Measurements from ENCODE around the gene FARSB.

Gene FARSB

DNA sequence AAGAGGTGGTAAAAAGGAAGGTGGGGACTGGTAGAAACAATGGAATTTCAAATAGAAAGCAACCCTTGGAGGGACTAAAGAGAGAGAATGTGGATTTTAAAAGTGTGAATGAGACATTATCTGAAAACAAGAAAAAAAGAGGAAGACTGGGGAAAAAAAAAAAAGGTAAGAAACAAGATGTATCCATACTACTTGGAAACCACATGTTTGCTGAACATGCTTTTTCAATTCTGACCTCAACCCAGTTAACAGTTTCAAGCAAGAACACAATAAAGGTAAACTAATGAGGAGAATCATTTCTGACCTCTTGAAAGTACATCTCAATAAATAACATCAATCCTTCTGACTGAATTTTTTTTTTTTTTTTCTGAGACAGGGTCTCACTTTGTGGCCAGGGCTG lies 2.6 kb downstream of the FARSB start:
- no peak for DNase-seq (ENCODE audit: low read depth, low spot score)
- ChIA-PET CTCF (interaction anchor here (1.4 to 1.9 kb wide), 3 partner anchors 11 to 17 kb away, joined by 3 to 5 read pairs (median 5); no protein-coding TSS in a partner anchor), POLR2A (no interaction called here)
- TF ChIP-seq, protein P1, sequence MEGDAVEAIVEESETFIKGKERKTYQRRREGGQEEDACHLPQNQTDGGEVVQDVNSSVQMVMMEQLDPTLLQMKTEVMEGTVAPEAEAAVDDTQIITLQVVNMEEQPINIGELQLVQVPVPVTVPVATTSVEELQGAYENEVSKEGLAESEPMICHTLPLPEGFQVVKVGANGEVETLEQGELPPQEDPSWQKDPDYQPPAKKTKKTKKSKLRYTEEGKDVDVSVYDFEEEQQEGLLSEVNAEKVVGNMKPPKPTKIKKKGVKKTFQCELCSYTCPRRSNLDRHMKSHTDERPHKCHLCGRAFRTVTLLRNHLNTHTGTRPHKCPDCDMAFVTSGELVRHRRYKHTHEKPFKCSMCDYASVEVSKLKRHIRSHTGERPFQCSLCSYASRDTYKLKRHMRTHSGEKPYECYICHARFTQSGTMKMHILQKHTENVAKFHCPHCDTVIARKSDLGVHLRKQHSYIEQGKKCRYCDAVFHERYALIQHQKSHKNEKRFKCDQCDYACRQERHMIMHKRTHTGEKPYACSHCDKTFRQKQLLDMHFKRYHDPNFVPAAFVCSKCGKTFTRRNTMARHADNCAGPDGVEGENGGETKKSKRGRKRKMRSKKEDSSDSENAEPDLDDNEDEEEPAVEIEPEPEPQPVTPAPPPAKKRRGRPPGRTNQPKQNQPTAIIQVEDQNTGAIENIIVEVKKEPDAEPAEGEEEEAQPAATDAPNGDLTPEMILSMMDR (IDR thresholded peaks at IDR 0.05; ENCODE audit: insufficient read depth, low read length, missing control alignments) = no peak
- no peak overlapping the region for H3K4me3 ChIP-seq (ENCODE audit: low read depth, low read length)

DNA sequence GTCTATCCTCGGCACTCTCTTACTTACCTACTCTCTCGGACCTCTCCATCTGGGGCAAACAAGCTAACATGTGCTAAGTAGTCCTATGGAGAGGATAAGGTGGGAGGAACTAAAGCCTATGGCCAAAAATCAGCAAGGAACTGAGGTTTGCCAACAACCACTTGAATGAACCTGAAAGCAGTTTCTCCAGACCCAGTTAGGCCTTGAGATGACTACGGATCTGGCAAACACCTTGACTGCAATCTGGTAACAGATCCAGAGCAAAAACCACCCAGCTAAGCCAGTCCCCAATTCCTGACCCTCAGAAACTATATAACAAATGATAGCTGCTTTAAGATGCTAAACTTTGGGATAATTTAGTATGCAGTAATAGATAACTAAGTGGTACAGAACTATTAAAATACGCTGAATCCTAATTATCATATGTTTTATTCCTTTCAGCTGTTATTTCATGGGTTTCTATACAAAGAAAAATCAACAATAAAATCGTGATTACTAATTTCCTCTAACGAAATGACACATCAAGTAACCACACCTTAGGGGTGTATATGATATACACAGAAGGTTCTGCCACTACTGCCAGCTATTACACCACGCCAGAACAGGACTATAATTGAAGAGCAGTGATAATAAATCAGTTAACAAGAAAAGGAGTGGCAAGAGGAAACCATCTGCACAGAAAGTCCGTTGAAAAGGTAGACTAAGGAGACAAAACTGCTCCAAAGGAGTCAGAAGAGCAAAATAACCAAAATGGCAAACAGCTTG lies 3.2 kb downstream of the FARSB start:
- ChIA-PET CTCF (interaction anchor here (0.9 to 1.9 kb wide), 8 partner anchors 10 to 614 kb away, joined by 3 to 8 read pairs (median 4); no protein-coding TSS in a partner anchor), POLR2A (no interaction called here)
- no peak for DNase-seq (ENCODE audit: low read depth, low spot score)
- H3K4me3 ChIP-seq (ENCODE audit: low read depth, low read length) = no peak overlapping the region
- TF ChIP-seq, protein P1 (IDR thresholded peaks at IDR 0.05; ENCODE audit: insufficient read depth, low read length, missing control alignments) = no peak

DNA sequence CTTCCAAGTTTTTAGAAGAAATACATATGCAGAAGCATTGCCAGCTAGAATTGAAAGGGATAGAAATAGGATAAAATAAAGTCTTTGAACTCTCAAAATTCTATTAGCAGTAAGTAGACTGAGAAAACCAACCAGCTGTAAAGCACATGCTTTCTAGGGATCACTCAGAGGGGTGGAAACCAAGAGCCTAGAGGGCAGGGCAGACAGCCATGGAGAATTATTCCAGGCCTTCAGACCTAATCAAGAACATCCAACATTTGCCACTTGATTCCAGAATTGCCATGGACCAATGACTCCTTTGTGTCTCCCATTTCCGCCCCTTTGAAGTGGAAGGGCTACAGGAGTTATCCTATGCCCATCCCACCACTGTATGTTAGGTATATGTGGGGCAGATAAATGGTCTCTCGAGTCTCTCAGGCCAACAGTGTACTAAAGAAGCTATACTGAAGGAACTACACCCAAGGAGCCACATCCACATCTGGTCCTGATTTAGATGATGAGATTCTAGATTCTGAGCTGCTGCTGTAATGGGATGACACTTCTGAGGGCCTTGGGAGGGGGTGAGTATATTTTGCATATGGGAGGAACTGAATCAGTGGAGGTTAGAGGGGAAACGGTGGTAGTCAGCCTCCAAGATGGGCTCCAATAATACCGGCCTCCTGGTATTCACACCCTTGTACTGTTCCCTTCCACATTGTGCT lies 4.0 kb downstream of the FARSB start:
- CTCF ChIA-PET = interaction anchor here (0.9 to 1.9 kb wide), 7 partner anchors 10 to 614 kb away, joined by 3 to 8 read pairs (median 4); no protein-coding TSS in a partner anchor
- TF ChIP-seq, protein P1 (IDR thresholded peaks at IDR 0.05; ENCODE audit: insufficient read depth, low read length, missing control alignments) = no peak
- POLR2A ChIA-PET = no interaction called here
- H3K4me3 ChIP-seq (ENCODE audit: low read depth, low read length) = no peak overlapping the region
- DNase-seq (ENCODE audit: low read depth, low spot score) = no peak

DNA sequence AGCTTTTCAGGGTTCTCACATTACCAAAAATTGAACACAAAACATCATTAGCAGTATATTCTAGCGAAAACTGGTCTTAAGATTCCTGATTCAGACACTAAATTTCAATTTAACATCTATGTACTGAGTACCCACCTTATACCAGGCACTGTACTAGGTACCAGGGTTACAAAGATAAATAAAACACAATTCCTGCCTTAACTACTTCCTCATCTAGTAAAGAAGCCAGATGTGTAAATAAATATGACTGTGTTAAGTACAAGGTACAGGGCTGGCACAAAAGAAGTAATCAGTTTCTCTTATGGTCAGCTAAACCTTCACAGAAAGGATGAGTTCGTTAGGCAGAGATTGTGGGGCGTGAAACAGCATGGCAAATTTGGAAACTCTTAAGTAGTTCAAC lies 6.1 kb downstream of the FARSB start:
- TF ChIP-seq, protein P1 (IDR thresholded peaks at IDR 0.05; ENCODE audit: insufficient read depth, low read length, missing control alignments) = no peak
- ChIA-PET POLR2A (no interaction called here), CTCF (no interaction called here)
- no peak for DNase-seq (ENCODE audit: low read depth, low spot score)
- no peak overlapping the region for H3K4me3 ChIP-seq (ENCODE audit: low read depth, low read length)

DNA sequence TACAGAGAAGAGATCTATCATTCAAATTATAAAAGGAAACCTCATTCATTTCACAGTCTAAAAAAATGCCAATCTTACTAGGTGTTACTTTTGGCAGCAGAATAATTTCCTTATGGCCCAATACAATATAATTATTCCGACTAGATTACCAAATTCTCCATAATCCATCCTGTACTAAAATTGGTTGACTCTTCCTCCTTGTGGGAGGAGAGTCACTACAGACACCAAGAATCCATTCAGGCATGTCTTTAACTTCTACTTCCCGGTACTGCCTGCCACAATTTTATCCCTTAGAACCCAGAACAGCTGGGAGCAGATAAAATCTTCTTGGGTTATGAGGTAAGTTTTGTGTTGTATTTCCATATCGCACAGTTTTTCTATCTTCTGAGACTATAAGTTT lies 9.9 kb downstream of the FARSB start:
- POLR2A ChIA-PET = no interaction called here
- CTCF ChIA-PET = no interaction called here

DNA sequence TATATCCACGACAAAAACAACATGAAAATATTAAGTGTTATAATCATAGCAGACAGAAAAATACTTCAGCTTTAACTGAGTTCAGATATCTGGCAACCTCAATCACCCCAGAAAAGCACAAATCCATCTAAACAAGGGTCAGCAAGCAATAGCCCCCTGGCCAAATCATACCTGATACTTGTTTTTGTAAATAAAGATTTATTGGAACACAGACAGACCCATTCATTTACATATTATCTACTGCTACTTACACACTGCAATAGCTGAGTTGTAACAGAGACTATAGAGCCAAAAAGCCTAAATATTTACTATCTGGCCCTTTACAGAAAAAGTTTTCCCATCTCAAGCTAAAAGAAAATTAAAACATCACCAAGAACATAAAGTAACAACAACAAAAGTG lies 12.8 kb downstream of the FARSB start:
- H3K4me3 ChIP-seq (ENCODE audit: low read depth, low read length) = no peak overlapping the region
- TF ChIP-seq, protein P1 (IDR thresholded peaks at IDR 0.05; ENCODE audit: insufficient read depth, low read length, missing control alignments) = no peak
- POLR2A ChIA-PET = no interaction called here
- no peak for DNase-seq (ENCODE audit: low read depth, low spot score)
- CTCF ChIA-PET = no interaction called here

More for the DNA sequence above, 9.9 kb downstream of the FARSB start:
- TF ChIP-seq, protein P1 (IDR thresholded peaks at IDR 0.05; ENCODE audit: insufficient read depth, low read length, missing control alignments) = no peak
- DNase-seq (ENCODE audit: low read depth, low spot score) = no peak
- H3K4me3 ChIP-seq (ENCODE audit: low read depth, low read length) = no peak overlapping the region
